SK-N-SH treated with all-trans-retinoic acid at 6 μM for 48 hours (cell line): ENCODE measurements around the gene TMEM141.

Experiments
- ATAC-seq: fragments of 200-7000 bp; cut with Tn5 transposase; 3 replicates; pipeline ENCODE4 v1.9.1; 2020; ENCODE audit warnings: mild to moderate bottlenecking, moderate library complexity
- BACH2 ChIP-seq: fragments of 250-450 bp; sonication (Bioruptor Pico); IDR thresholded peaks from 2 replicates; pipeline ENCODE4 v1.9.0; 2021; ENCODE audit warnings: mild to moderate bottlenecking, borderline replicate concordance
- CREB5 ChIP-seq: fragments of 250-450 bp; sonication (Bioruptor Pico); IDR thresholded peaks from 2 replicates; pipeline ENCODE4 v1.5.1; 2020; ENCODE audit warnings: low read depth, mild to moderate bottlenecking, moderate library complexity
- CSDC2 ChIP-seq: fragments of 250-450 bp; sonication (Bioruptor Pico); IDR thresholded peaks from 2 replicates; pipeline ENCODE4 v1.5.0; 2020; ENCODE audit warnings: mild to moderate bottlenecking, moderate library complexity
- CSRNP3 ChIP-seq: fragments of 250-450 bp; sonication (Bioruptor Pico); IDR thresholded peaks from 2 replicates; pipeline ENCODE4 v1.5.1; 2021; ENCODE audit warnings: mild to moderate bottlenecking, moderate library complexity
- ESRRG ChIP-seq: fragments of 250-450 bp; sonication (Bioruptor Pico); IDR thresholded peaks from 2 replicates; pipeline ENCODE4 v1.6.1; 2021; ENCODE audit warnings: mild to moderate bottlenecking
- GLIS3 ChIP-seq: fragments of 250-450 bp; sonication (Bioruptor Pico); IDR thresholded peaks from 2 replicates; pipeline ENCODE4 v1.5.0; 2020; ENCODE audit warnings: mild to moderate bottlenecking, moderate library complexity
- ISL1 ChIP-seq: fragments of 250-450 bp; sonication (Bioruptor Pico); IDR thresholded peaks from 2 replicates; pipeline ENCODE4 v2.1.2; 2022; ENCODE audit warnings: mild to moderate bottlenecking, moderate library complexity
- OSR1 ChIP-seq: fragments of 250-450 bp; sonication (Bioruptor Pico); IDR thresholded peaks from 2 replicates; pipeline ENCODE4 v1.8.0; 2022; ENCODE audit warnings: moderate library complexity, mild to moderate bottlenecking, inconsistent platforms
- PATZ1 ChIP-seq: fragments of 250-450 bp; sonication (Bioruptor Pico); IDR thresholded peaks from 2 replicates; pipeline ENCODE4 v1.8.0; 2020; ENCODE audit warnings: mild to moderate bottlenecking, moderate library complexity, borderline replicate concordance
- POU6F1 ChIP-seq: fragments of 250-450 bp; sonication (Bioruptor Pico); IDR thresholded peaks from 2 replicates; pipeline ENCODE4 v1.8.0; 2021; ENCODE audit warnings: low read depth, mild to moderate bottlenecking, moderate library complexity, borderline replicate concordance
- PPARA ChIP-seq: fragments of 250-450 bp; sonication (Bioruptor Pico); IDR thresholded peaks from 2 replicates; pipeline ENCODE4 v1.5.0; 2020; ENCODE audit warnings: mild to moderate bottlenecking, borderline replicate concordance
- RARB ChIP-seq: fragments of 250-450 bp; sonication (Bioruptor Pico); IDR thresholded peaks from 2 replicates; pipeline ENCODE4 v1.8.0; 2021; ENCODE audit warnings: mild to moderate bottlenecking, moderate library complexity
- SNAI2 ChIP-seq: fragments of 250-450 bp; sonication (Bioruptor Pico); IDR thresholded peaks from 2 replicates; pipeline ENCODE4 v1.5.0; 2020; ENCODE audit warnings: mild to moderate bottlenecking, moderate library complexity
- TCF4 ChIP-seq: fragments of 250-450 bp; sonication (Bioruptor Pico); IDR thresholded peaks from 2 replicates; pipeline ENCODE4 v1.8.0; 2021; ENCODE audit warnings: mild to moderate bottlenecking, moderate library complexity, borderline replicate concordance
- TOX ChIP-seq: fragments of 250-450 bp; sonication (Bioruptor Pico); IDR thresholded peaks from 2 replicates; pipeline ENCODE4 v1.8.0; 2021; ENCODE audit warnings: mild to moderate bottlenecking, moderate library complexity, borderline replicate concordance
- TSHZ2 ChIP-seq: fragments of 250-450 bp; sonication (Bioruptor Pico); IDR thresholded peaks from 2 replicates; pipeline ENCODE4 v1.5.0; 2020; ENCODE audit warnings: mild to moderate bottlenecking, moderate library complexity
- ZC3H10 ChIP-seq: fragments of 250-450 bp; sonication (Bioruptor Pico); IDR thresholded peaks from 2 replicates; pipeline ENCODE4 v1.5.1; 2021; ENCODE audit warnings: mild to moderate bottlenecking, moderate library complexity
- ZFP3 ChIP-seq: fragments of 250-450 bp; sonication (Bioruptor Pico); IDR thresholded peaks from 2 replicates; pipeline ENCODE4 v1.5.0; 2020; ENCODE audit warnings: mild to moderate bottlenecking, moderate library complexity
- ZFP30 ChIP-seq: fragments of 450-650 bp; formaldehyde crosslinking; IDR thresholded peaks from 2 replicates; pipeline ENCODE4 v1.5.0; 2022; ENCODE audit warnings: mild to moderate bottlenecking, moderate library complexity
- ZNF565 ChIP-seq: fragments of 450-650 bp; formaldehyde crosslinking; conservative IDR thresholded peaks from 2 replicates; pipeline ENCODE4 v1.5.0; 2020; ENCODE audit warnings: low read depth, mild to moderate bottlenecking, moderate library complexity
- ZNF70 ChIP-seq: fragments of 450-650 bp; formaldehyde crosslinking; IDR thresholded peaks from 2 replicates; pipeline ENCODE4 v1.5.0; 2020; ENCODE audit warnings: mild to moderate bottlenecking, moderate library complexity
- ZNF8 ChIP-seq: fragments of 450-650 bp; formaldehyde crosslinking; IDR thresholded peaks from 2 replicates; pipeline ENCODE4 v1.5.0; 2020; ENCODE audit warnings: mild to moderate bottlenecking, moderate library complexity

The TMEM141 gene

GRCh38 chr9:136825295-136826187 lies 34.4 kb downstream of the TMEM141 start:
- TF ChIP-seq TCF4 (CRISPR knock-in tag) (no peak), ZNF70 (CRISPR knock-in tag) (no peak), TOX (CRISPR knock-in tag) (no peak), BACH2 (CRISPR knock-in tag) (no peak), CSDC2 (CRISPR knock-in tag) (no peak), ZNF565 (no peak), TSHZ2 (CRISPR knock-in tag) (no peak), PATZ1 (CRISPR knock-in tag) (no peak), ZFP30 (CRISPR knock-in tag) (no peak), CSRNP3 (CRISPR knock-in tag) (no peak), ISL1 (CRISPR knock-in tag) (no peak), RARB (CRISPR knock-in tag) (no peak), SNAI2 (no peak), CREB5 (CRISPR knock-in tag) (no peak), ZFP3 (CRISPR knock-in tag) (no peak), ZC3H10 (CRISPR knock-in tag) (no peak), PPARA (CRISPR knock-in tag) (no peak), POU6F1 (no peak)
- TF ChIP-seq, all 23 proteins: peak for 0
- ATAC-seq = no peak

- ATAC-seq = no peak
- TF ChIP-seq BACH2 (CRISPR knock-in tag) (no peak), GLIS3 (no peak), TOX (CRISPR knock-in tag) (no peak), ESRRG (CRISPR knock-in tag) (no peak), ZFP30 (CRISPR knock-in tag) (no peak), ISL1 (CRISPR knock-in tag) (no peak), ZNF565 (no peak), PATZ1 (CRISPR knock-in tag) (no peak), TSHZ2 (CRISPR knock-in tag) (no peak), CSDC2 (CRISPR knock-in tag) (no peak), CSRNP3 (CRISPR knock-in tag) (no peak), OSR1 (CRISPR knock-in tag) (no peak), ZNF8 (CRISPR knock-in tag) (no peak), ZFP3 (CRISPR knock-in tag) (no peak), ZC3H10 (CRISPR knock-in tag) (no peak), RARB (CRISPR knock-in tag) (no peak)
Measured at GRCh38 chr9:136826188-136826541, 35.0 kb downstream of the TMEM141 start.
